GM12873 (cell line): Measurements from ENCODE around the gene MTM1.

ENCODE experiments used
- TF ChIP-seq, protein P1 (sequence below): IDR thresholded peaks from 2 replicates; pipeline ENCODE4 v1.5.1; 2012; ENCODE audit warnings: low read depth, mild to moderate bottlenecking, moderate library complexity, low read length, control low read depth; ENCODE audit not compliant: insufficient read depth; ENCODE audit errors: missing control alignments

The MTM1 gene

GRCh38 chrX:150572206-150572605 is 3.8 kb downstream of the MTM1 start:
- TF ChIP-seq, protein P1, sequence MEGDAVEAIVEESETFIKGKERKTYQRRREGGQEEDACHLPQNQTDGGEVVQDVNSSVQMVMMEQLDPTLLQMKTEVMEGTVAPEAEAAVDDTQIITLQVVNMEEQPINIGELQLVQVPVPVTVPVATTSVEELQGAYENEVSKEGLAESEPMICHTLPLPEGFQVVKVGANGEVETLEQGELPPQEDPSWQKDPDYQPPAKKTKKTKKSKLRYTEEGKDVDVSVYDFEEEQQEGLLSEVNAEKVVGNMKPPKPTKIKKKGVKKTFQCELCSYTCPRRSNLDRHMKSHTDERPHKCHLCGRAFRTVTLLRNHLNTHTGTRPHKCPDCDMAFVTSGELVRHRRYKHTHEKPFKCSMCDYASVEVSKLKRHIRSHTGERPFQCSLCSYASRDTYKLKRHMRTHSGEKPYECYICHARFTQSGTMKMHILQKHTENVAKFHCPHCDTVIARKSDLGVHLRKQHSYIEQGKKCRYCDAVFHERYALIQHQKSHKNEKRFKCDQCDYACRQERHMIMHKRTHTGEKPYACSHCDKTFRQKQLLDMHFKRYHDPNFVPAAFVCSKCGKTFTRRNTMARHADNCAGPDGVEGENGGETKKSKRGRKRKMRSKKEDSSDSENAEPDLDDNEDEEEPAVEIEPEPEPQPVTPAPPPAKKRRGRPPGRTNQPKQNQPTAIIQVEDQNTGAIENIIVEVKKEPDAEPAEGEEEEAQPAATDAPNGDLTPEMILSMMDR: no peak

DNA sequence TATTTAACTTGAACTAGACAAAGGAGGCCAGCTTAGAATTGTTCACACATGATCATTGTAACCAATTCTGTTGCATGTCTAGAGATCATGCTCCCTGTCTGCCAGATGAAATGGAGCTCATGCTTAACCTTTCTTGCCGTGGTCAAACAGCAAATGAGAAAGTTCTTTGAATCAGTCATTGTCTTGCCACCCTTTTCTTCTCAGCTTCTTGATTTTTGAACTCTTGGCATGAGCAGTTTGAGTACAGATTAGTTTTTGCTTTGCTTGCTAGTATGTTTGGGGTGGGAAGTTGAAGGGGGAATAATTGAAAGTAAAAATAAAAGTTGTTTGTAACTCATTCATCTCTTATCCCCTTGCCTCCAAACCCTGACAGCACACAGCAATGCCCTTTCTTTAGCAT is 4.7 kb downstream of the MTM1 start:
- TF ChIP-seq, protein P1: no peak

DNA sequence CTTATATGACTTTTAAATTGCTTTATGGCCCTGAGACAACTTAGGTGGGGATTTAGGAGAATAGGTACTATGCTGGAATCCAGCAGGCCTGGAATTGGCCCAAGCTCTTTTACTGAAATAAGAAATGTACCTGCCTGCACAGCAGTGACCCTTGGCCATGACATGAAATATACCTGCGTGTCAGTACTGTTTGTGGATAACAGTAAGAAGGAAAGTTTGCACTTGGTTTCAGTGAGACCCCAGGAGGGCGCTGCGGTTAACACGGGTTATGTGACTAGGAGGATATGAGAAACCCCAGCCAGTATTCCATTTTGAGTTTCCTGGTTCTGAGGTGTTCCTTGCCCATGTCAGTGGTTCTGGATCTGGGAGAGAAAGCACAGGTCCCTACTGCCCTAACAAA is 5.3 kb downstream of the MTM1 start:
- TF ChIP-seq, protein P1: no peak

GRCh38 chrX:150574559-150575418 is 6.4 kb downstream of the MTM1 start:
- TF ChIP-seq, protein P1: no peak

DNA sequence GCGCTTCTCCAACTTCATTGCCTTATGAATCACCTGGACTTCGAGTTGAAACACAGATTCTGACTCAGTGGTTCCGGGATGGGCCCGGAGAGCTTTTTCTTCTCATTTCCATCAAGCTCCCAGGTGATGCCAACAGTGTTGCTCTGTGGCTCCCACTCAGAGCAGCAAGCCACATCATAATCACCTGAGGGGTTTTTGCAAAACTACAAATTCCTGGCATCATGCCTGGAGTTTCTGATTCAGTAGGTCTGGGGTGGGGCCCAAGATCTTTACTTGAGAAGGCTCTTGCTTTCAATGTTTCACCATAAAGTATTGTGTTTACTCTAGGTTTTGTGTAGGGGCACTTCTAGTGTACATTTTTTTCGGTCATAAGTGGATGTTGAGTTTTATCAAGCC is 7.0 kb downstream of the MTM1 start:
- TF ChIP-seq, protein P1: no peak

DNA sequence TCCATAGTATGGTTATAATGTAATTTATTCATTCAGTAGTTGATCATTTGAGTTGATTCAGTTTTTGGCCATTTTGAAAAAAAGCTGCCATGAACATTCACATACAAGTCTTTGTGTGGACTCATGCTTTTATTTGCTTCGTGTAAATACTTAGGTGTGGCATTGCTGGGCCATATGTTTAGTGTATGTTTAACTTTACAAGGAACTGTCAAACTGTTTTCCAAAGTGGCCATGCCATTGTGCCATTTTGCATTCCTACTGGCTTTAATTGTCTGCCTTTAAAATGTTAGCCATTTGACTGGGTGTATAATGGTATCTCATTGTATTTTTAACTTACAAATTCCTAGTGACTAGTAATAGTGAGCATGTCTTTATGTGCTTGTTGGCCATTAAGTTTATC is 8.8 kb downstream of the MTM1 start:
- TF ChIP-seq, protein P1: no peak

DNA sequence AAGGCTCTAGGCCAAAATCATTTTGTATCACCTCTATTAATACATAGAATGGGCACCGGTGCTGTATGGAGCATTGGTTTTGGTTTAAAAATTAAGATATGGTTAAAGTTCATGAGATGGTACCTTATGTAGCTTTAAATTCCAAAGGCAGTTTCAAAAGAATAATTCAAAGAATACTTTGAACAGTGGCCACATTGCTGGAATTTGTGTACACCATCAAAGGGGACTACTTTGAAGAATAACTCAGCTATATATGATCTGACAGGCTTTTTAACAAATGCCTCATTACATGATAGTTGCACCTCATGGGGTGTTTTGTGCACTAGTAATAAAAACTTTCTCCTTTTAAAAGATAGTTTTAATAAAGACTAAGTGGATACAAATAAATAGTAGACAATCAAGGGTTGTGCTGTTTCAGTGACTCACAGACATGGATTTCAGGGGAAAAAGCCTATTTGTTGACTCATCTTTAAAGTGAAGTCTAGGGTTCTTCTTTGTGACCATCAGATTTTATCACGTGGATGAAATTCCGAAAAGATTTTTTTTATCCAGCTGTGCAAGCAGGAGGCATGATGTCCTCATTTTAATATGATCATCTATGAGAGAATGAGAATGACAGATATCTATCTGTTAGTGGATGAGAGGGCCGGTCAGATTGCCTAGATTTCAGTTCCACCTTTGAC is 12.8 kb downstream of the MTM1 start:
- TF ChIP-seq, protein P1: no peak
